Testis (tissue), 2 donors: ENCODE data around the gene UBE2G1.

Source experiments
- POLR2A ChIP-seq: fragments of 450-650 bp; IDR thresholded peaks from one replicate; pipeline ENCODE4 v1.6.1; 2017; ENCODE audit warnings: antibody characterized with exemption, mild to moderate bottlenecking, moderate library complexity
- TF ChIP-seq, protein P1 (sequence below), 3 experiments: fragments of 450-650 bp in 2 of 3; fragments of 200-600 bp in 1 of 3; sonication (generic) in 1 of 3; IDR thresholded peaks; one replicate each; pipeline ENCODE4 v1.5.1; 2016 to 2019; ENCODE audit warnings: antibody characterized with exemption in 3 of 3, mild to moderate bottlenecking in 2 of 3, moderate library complexity in 1 of 3

GRCh38 chr17:4357030-4357628 is 9.3 kb downstream of the UBE2G1 start:
- TF ChIP-seq, protein P1, sequence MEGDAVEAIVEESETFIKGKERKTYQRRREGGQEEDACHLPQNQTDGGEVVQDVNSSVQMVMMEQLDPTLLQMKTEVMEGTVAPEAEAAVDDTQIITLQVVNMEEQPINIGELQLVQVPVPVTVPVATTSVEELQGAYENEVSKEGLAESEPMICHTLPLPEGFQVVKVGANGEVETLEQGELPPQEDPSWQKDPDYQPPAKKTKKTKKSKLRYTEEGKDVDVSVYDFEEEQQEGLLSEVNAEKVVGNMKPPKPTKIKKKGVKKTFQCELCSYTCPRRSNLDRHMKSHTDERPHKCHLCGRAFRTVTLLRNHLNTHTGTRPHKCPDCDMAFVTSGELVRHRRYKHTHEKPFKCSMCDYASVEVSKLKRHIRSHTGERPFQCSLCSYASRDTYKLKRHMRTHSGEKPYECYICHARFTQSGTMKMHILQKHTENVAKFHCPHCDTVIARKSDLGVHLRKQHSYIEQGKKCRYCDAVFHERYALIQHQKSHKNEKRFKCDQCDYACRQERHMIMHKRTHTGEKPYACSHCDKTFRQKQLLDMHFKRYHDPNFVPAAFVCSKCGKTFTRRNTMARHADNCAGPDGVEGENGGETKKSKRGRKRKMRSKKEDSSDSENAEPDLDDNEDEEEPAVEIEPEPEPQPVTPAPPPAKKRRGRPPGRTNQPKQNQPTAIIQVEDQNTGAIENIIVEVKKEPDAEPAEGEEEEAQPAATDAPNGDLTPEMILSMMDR (IDR thresholded peaks at IDR 0.05), result no peak
- TF ChIP-seq POLR2A, result no peak
